ENCODE measurements around the gene TMEM119.
"Not testable (repeated sequence)": the region's sequence is repeated elsewhere in the genome, so short reads cannot be mapped to it uniquely, and the experiment has no call there.

The TMEM119 gene

DNA sequence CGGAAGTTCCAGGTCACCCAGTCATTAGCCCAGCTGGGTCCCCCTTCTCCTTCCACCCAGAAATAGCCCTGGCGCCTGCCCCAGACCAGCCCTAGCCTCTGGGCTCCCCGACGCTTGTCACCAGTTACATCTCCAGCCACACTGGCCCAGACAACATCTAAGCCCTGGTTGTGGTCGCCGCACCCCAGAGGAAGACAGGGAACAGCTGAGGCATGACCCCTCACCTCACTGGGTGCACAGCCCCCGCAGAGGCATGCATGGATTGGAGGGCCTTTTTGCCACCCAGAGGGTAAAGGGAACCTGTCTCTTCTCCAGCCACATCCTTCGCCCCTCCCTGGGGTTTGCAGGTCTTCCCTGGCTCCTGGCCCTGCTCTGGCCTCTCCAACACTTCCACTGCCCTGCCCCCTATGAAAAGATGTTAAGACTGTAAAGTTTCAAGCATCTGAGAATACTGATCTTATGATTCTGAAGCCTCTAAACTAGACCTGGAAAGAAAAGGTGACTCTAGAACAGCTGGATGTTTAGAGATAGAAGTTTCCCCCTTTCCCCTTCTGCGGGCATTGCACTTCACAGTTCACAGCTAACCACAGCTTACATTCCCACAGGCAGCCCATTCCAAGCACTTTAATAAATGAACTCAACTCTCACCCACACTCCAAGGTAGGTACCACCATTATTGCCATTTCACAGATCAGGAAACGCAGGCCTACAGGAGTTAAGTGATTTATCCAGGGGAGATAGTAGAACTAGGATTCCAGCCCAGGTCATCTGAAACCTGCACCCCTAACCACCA, 14.7 kb downstream of the TMEM119 start:
- no peak for DNase-seq (ENCODE audit: low spot score)

- no peak for DNase-seq (ENCODE audit: low spot score)
Observed at GRCh38 chr12:108582509-108582908, 15.4 kb downstream of the TMEM119 start.

DNA sequence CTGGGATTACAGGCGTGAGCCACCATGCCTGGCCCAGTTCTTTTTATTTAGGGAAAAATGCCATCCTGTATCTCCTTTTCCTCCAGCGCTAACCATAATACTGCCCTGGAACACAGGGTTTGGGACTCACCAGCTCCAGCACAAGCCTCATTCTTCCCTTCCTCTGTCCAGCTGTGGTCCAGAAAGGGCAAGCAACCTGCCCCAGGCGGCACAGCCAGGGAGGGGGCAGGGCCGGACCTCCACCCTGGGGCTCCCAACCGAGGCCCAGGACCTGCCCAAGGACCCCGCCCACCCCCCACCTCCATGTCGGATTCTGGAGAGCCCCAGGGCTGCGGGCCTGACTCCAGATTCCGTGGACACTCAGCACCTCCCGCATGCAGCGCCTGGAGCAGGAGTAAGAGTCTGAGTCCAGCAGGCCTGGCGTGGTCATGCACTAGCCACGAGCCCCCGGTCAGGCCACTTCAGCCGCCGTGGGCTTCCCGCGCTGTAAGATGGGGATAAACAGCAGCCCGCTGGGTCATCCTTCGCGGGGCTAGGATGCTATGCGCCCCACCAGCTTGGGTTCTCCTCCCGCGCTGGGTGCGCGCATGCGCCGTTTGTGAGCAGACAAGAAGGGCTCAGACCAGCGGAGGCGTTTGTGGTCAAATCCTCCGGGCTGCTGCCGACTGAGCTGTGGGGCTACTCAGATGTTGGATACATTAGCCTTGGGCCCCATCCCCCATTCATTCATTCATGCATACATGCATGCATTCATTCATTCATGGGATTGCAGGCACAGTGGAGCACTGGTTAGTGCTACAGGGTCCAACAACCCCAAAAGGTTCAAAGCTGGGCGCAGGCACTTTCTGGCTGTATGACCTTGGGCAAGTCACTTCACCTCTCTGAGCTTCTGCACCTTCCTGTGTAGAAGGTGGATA, 16.3 kb downstream of the TMEM119 start:
- no peak for DNase-seq (ENCODE audit: low spot score)

- DNase-seq (ENCODE audit: low spot score) = no peak
Observed at GRCh38 chr12:108580531-108580930, 17.4 kb downstream of the TMEM119 start.

- no peak for DNase-seq (ENCODE audit: low spot score)
Observed at GRCh38 chr12:108578813-108579212, 19.1 kb downstream of the TMEM119 start.

- no peak for DNase-seq (ENCODE audit: low spot score)
Observed at GRCh38 chr12:108578264-108578663, 19.6 kb downstream of the TMEM119 start.

DNA sequence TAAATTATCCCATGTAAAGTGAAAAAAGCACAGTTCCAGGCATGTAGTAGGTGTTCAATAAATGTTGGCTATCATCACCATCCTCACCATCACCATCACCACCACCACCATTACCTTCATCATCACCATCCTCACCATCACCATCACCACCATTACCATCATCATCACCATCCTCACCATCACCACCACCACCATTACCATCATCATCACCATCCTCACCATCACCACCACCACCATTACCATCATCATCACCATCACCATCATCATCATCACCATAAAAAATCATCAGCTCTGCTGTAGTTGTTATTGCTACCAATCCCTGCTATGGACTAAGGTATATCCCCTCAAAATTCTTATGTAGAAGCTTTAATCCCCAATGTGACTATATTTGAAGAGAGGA, 20.4 kb downstream of the TMEM119 start:
- no peak for DNase-seq (ENCODE audit: low spot score)

- DNase-seq (ENCODE audit: low spot score) = no peak
Observed at GRCh38 chr12:108576660-108577234, 21.1 kb downstream of the TMEM119 start.

GRCh38 chr12:108575199-108575912, 22.5 kb downstream of the TMEM119 start:
- no peak for DNase-seq (ENCODE audit: low spot score)

- DNase-seq (ENCODE audit: low spot score) = not testable (repeated sequence)
Observed at GRCh38 chr12:108574276-108574675, 23.6 kb downstream of the TMEM119 start.

- DNase-seq (ENCODE audit: low spot score) = no peak
Observed at GRCh38 chr12:108573317-108573716, 24.6 kb downstream of the TMEM119 start.

DNA sequence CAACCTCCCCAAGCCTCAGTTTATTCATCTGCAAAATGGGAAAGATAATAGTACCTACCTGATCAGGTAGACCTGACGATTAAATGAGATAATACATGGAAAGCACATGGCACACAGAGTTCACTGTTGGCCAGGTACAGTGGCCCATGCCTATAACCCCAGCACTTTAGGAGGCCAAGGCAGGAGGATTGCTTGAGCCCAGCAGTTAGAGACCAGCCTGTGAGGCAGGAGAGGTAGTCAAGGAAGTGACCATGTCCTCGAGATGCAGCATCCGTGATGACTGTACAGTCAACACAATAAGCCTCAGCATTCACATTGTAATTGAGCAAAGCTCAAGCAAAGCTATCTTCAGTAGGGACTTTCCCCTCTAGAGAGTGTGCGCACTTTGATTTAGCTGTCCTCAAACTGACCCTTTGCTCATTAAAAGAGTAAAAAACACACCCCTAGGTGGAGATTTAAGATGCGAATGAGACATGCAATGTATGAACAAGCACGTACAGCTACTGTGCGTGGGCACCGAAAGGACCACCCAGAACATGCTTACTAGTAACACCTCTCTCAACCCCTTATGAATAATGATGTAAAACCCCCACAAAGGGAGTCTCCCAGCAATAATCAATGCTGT, 25.6 kb downstream of the TMEM119 start:
- no peak for DNase-seq (ENCODE audit: low spot score)

DNA sequence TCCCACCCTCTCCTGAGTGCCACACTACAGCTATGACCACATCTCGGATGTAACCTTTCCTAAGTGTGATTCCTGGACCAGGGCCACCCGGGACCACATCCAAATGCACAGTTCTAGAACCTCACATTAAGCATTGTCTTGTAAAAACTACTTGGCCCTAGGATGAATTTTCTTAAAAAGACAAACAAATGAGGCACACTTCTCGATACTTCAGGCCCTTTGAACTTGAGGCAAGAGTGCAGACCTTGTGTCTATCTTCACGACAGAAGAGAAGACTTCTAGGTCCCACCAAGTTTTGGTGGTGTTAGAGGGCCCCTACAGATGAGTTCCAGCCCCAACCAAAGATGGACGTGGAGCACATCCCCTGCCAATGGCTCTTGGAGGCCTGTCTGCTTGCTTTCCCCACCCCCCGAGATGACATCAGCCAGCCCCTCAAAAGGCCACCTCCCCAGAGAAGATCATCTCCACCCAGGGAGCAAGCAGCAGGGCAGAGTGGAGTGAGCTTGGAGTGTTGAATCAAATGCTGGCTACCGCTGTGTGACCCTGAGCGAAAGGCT, 26.2 kb downstream of the TMEM119 start:
- DNase-seq (ENCODE audit: low spot score) = no peak

DNA sequence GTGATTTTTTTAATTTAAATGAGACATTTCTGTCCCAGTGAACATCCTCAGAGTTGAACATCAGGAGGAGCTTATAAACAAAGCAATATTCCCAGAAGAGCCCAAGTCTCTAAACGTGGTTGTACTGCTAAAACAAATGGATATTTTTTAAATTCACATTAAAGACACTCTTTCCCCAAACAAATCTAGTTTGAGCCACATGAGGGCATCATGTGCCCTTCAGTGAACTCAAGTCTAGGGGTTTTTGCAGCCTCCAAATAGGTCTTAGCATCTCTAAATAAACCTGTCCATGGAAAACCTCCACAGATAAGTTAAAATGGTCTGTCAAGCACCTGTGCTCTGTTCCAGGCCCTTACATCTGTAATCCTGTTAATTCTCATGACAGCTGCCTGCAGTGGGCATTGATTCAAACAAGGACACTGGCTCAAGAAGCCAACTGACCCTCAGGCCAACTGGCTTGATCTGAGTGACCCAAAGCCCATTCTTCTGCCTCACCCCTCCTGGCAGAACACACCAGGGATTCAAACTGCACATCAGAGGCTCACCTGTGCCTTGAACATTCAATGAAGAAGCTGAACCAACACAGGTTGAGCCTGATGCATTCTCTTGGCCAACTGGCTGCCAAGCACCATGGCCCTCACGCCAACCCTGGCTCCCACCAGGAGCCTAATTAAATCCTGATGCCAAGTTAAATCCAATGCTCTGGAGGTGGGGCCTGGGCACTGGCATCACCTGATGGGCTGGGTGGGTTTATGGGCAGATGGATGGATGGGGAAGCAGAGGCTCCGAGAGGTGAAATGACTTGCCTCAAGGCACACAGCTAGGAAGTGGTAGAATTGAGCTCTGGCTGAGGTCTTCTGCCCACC, 26.9 kb downstream of the TMEM119 start:
- no peak for DNase-seq (ENCODE audit: low spot score)

DNA sequence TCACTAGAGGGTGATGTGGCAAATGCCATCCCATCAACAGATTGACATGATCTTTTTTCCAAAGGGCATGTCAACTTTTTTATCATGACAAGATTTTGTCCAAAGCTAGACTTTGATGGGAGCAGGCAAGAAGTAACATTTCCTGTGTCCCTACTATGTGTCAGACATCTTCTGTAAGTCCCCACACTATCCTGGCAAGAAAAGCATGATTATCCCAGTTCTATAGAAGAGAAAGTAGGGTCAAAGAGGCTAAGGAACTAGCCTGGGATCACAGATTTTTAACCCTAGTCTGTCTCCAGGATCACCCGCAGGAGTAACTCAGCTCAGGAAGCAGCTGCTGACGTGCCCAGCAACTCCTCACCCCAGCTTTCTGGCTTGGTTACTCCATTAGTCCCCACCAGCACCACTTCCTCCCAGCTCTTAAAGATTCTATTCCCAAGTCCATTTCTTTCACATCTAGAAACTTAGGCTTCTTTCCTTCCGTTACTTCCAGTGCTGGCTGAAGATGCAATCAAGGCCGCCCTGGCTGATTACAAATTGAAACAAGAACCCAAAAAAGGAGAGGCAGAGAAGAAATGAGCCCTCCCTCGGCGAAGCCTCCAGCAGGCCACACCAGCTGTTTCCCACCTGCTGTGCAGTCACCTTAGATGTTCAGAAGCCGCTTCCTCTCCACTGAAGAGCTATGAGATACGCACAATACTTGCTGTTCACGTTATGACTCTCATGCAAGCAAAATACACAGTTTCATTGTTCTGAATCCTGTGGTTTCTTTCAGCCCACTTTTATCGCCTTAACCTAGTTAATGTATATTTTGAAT, 29.3 kb downstream of the TMEM119 start:
- DNase-seq (ENCODE audit: low spot score) = no peak

- DNase-seq (ENCODE audit: low spot score) = no peak
Observed at GRCh38 chr12:108567406-108568337, 30.2 kb downstream of the TMEM119 start.

DNA sequence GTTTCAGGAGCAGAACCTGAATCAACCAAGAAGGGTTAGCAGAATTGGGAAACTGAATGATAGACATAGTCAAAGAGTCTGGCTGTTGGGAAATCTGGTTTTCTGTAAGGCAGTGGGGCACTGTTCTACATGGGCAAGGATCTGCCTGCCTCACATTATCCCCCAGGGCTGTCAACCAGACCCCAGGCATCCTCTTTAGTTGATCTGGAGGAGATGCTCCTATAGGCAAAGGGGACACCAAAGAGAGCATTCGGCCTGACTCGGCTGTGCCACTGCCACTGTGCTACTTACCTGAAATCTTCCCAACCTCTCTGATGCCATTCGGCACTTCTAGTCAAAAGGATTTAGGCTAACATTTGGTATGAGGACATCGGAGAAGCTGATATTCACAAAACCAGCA, 31.4 kb downstream of the TMEM119 start:
- no peak for DNase-seq (ENCODE audit: low spot score)

- no peak for DNase-seq (ENCODE audit: low spot score)
Observed at GRCh38 chr12:108565976-108566375, 31.9 kb downstream of the TMEM119 start.
